ENCODE results near the gene SLC1A2.

GRCh38 chr11:35415487-35415886, 3.9 kb downstream of the SLC1A2 start:
- TF ChIP-seq POLR2A (IDR thresholded peaks at IDR 0.05; ENCODE audit: low read depth, low read length) (no peak), POLR2AphosphoS5 (IDR thresholded peaks at IDR 0.05; ENCODE audit: low read depth, low read length) (no peak), TAF1 (IDR thresholded peaks at IDR 0.05; ENCODE audit: borderline replicate concordance, low read depth, low read length) (no peak)
